Measurements from ENCODE around the gene DENND2A.
"Not testable (repeated sequence)": the region's sequence is repeated elsewhere in the genome, so short reads cannot be mapped to it uniquely, and the experiment has no call there.

Gene DENND2A

DNA sequence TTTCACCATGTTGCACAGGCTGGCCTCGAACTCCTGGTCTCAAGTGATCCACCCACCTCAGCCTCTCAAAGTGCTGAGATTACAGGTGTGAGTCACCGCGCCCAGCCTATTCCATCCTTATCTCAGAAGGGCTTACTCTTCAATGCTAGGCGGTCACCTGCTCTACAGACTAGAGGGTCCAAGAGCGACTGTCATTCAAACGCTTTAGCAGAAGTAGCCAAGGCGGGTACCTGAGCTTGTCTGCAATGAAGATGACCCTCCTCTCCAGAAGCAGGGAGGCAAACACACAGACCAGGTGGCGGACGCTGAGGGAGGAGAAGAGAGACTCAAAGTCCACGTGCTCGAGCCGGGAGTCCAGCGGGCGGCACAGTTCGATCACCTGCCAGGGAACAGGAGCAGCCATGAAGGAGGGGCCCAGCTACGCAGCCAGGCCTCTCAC is 96.2 kb downstream of the DENND2A start:
- no peak for DNase-seq (ENCODE audit: low read depth in 2 of 2)

DNA sequence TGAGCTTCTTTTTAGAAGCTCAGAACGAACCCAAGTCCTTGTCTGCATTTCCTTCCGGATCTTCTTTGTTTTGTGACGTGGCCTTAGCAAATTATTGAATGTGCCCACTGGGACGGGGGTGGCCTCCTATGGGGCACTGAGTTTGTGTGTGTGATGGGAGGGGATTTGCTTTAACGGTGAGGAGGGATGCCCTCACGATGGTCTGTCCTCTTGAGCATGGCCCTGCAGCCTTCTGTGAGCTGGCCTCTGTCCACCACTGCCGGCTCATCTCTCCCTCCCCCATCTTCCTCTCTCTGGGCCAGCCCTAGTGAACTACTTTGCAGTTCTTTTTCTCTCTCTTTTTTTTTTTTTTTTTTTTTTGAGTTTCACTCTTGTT is 98.4 kb downstream of the DENND2A start:
- DNase-seq (ENCODE audit: low read depth in 2 of 2): no peak

DNA sequence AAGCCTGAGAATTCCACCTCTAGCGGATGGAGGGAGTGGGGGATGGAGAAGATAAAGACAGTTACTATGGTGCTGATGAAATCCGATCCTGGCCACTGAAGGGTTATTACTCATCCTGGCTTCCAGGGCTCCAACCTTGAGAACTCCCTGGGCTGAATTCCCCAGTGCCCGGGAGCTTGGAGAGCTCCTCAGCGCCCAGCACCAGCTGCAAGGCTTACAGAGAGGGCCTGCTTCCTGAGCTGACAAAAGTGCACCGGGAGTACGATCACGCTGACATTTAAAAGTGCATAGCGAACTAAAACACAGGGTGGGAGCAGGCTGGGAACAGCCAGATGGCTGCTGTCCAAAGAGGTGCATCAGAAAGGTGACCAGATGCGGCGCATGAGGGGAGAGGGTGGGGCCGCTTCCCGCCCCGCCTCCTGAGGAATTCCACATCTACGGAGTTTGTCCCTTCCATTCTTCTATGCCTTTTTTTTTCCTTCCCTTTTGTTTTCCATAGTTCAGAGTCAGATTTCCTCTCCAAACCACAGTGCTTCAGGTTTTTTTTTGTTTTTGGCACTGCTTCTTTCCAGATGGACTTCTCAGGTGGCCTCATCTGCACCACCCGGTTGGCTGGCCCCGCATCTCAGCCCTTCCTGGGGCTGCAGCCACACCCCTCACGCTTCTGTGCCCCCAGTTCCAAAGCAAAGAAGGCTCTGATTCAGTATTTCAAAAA is 98.9 kb downstream of the DENND2A start:
- DNase-seq (ENCODE audit: low read depth in 2 of 2): no peak

DNA sequence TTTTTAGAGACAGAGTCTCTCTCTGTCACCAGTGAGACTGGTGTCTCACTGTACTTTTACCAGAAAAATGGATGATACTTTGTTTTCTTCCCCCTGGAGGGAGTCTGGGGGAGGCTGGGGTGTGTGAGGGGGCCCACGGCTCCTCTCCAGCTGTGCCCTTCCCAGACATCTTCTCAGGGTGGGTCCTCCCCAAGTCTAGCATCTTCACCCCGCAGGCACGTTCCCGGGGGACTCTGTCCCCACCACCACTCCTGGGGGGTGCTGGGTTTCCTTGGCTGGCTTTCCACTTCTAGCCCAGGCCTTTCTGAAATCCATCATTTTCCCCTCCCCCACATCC is 99.5 kb downstream of the DENND2A start:
- DNase-seq (ENCODE audit: low read depth in 2 of 2): no peak

DNA sequence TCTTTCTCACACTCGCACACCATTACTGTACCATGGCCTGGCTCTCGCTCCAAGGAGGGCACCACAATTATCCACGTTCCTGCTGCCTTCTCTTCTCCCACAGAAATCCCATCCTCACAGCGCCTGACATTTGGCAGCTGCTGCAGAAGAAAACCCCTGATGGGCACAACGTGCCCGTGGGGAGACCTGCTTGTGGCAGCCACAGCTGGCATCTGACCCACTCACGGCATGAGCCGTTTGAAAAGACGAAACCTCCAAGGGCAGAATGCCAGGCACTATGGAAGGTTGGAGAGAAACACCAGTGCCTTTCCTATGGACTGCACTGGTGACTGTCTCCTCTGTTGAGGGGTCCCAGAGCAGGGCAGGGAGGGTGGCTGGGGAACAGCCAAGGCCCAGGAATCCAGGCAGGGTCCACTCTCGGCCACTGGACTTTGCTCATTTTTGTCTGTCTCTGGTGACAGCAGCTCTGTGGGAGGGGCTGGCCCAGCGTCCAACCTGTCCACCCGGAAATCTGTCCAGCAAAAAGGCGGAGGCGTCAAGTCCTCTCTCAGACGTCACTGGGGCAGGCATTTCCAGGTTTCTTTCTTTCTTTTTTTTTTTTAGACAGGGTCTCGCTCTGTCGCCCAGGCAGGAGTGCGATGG is 100.4 kb downstream of the DENND2A start:
- no peak for DNase-seq (ENCODE audit: low read depth in 2 of 2)

DNA sequence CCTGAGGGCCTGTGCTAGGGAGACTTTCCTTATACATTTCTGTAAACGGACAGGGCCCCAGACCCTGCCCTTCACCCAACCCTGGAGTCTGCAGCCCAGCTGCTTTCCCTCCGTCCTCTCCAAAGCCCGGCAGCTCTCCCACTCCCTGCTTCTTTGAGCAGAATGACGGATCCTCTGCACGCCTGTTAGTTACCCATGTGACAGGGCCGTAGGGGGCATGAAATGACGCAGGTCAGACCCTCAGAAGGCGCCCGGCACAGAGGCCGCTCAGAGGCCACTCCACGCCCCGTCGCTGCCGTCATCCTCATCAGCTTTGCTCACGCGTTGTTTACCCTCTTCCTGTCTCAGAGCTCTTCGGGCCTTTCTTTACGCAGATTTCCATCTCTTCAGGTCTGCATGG is 101.2 kb downstream of the DENND2A start:
- no peak for DNase-seq (ENCODE audit: low read depth in 2 of 2)

DNA sequence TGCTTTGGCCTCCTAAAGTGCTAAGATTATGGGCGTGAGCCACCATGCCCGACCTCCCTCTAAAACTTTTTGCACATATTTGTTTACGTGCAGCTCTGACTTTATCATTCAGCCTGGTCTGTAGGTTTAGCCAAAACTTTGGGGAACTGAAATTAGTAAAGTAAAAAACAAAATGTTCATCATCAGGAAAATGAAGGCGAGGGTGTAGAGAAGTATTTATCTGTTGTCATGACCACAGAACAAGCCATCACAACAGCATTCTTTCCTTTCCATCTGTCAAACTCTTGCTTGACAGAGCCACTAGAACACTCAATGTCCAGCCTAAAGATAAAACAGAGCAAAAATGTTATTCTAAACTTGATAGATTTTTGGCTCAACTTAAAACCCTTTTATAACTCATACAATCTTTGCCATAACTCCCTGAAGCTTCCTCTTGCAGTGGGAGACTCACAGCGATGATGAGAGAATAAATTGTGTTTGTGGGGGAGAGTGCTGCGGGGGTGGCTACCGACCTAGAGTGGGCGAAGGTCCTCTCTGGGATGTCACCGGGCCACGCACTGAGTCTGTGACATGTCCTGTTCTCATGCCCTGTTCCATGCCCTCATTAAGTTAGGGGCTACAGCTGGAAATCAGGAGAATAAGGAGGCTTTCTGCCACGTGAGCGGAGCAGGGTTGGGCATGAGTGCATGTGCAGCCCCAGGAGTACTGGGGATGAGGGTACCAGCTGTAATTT is 102.7 kb downstream of the DENND2A start:
- no peak for DNase-seq (ENCODE audit: low read depth in 2 of 2)

DNA sequence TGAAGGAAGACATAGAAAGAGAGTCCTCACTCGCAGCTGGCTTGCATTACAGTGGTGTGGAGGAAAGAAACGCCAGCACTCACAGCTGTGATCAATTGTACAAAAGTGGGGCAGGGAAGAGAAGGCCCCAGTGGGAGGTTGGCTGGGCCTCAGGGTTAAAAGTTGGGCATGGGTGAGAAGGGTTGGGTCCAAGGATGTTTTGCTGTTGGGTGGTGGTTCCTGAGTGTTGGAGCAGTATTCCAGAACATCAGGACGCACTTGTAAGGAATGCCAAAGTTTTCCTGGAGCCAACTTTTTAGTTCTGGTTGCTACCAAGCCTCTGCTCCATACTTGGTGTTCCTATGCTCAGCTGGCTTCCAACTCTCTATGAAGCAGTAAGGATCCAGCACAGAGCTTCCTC is 105.9 kb downstream of the DENND2A start:
- DNase-seq (ENCODE audit: low read depth in 2 of 2): no peak

DNA sequence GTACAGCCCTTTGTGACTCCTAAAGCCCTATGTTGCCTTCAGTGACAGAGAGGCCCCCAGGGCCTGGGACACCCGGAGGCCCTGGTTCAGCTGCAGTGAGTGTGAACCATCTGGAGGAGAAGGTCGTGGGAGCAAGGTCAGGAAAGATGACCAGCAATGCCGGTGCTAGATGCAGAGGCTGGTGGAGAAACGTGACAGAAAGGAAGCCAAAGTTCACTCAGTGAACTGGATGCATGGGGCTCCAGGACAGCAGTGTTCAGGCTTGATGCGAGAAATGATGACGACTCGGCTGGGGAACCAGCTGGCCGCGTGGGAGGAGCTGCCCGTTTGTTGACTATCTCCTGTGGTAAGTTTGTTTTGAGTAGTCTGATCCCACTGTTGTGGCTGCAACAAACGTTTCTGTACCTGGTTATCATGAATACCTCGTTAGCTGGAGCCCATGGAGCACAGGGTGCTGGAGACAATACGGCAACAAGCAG is 107.2 kb downstream of the DENND2A start:
- no peak for DNase-seq (ENCODE audit: low read depth in 2 of 2)

DNA sequence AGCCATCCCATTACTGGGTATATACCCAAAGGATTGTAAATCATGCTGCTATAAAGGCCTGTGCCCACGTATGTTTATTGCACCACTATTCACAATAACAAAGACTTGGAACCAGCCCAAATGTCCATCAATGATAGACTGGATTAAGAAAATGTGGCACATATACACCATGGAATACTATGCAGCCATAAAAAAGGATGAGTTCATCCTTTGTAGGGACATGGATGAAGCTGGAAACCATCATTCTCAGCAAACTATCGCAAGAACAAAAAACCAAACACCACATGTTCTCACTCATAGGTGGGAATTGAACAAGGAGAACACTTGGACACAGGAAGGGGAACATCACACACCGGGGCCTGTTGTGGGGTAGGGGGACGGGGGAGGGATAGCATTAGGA is 111.2 kb downstream of the DENND2A start:
- DNase-seq (ENCODE audit: low read depth in 2 of 2): not testable (repeated sequence)

DNA sequence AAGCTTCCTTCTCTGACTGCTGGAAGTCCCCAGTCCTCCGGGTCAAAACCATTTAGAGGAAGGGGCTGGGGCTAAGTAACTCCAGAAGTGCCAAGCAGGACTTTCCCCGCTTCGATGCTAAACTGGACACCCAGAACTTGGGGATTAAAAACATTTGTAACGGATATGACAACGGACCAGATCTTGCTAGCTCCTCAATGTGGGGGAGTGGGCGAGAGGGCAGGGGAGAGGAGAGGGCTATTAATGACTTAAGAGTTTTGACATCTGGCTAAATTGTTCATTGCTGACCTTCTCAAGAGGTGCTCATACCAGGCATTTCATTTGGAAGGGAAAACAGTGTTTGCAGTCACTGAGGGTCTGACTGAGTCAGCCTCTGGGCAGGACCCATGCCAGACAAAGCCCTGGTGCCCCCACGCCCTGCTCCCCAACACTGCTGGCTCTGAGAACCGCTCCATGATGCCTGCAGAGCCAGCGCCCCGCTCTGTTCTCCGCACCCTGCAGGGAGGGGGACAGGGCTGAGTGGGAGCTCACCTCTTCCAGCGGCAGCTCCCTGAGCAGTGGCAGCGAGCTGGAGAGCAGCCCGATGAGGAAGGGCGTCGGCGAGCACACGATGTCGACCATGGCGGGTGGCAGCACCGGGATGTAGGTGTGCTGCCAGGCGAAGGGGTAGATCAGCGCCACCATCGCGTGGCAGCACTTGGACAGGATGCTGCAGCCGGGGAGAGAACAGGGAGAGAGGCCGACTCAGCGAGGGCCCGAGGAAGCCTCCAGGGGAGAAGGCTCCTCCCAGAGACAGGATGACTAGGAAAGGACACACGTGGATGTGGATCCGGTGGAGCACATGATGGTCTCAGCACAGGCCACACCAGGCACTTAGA is 113.6 kb downstream of the DENND2A start:
- DNase-seq (ENCODE audit: low read depth in 2 of 2): no peak

DNA sequence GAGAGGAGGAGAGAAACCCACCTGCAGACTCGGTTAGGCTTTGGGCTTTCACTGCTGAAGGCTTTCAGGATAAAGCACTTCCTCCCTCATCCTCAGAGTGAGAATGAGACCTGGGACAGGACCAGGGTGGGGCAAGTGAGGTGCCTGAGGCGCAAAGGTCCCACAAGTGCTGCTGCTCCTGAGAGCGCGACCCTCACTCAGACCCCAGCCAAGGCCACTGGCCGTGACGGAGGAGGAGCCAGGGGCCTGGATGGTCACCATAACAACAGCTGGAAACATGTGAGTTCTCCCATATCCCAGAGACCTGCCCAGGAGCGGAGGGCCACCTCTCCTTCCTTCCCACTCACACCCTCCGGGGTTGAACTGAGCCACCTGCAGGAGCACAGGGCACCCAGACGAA is 114.4 kb downstream of the DENND2A start:
- DNase-seq (ENCODE audit: low read depth in 2 of 2): no peak

DNA sequence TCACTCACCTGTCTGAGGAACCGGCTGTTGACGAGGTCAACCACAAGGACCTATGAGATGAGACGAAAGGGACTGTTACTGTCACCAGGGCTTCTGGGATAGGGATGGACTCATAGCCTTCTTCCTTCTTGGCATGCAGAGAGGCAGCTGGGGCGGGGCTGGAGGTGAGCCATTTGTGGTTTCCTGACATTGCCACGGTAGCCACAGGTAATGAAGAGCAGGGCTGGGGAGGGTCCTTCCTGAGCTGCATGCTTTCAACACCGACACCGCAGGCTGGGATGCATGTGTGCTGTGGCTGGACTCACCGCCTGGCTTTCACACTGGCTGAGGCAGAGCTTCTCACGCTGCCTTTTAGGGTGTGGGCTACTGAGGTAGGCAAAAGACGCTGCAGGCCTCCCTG is 114.9 kb downstream of the DENND2A start:
- peak; percentile 4 to 21 for DNase-seq (ENCODE audit: low read depth in 2 of 2)

DNA sequence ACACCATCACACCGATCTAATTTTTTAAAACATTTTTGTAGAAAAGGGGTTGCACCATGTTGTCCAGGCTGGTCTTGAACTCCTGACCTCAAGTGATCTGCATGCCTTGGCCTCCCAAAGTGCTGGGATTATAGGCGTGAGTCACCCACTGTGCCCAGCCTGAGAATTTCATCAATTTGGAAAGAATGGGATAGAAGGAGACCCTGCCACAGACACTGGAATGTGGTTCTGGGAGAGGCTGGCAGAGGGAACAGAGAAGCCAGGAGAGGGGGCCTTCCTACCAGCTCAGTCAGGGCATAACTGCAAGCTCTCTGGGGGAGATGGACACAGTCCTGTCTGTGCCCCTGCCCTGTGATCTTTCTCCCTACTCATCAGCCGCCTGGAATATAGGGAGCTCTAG is 119.2 kb downstream of the DENND2A start:
- no peak for DNase-seq (ENCODE audit: low read depth in 2 of 2)

DNA sequence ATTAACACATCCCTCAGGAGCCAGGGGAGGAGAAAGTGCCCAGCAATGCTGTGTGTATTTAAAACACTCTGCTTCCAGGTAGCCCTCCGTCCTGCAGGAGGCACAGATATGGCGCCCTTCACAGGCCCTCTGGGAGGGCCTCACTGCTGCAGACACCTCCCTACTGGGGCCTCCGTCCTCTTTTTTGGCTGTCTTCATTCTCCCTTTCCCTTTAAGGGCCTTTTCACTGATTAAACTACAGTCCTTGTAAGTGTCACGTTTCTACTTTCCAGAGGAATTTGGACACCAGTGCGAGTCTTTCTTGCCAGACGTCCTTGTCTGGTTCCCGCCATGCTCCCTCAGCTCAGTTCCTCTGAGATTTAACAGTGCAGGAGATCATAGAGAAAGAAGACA is 121.6 kb downstream of the DENND2A start:
- no peak for DNase-seq (ENCODE audit: low read depth in 2 of 2)

DNA sequence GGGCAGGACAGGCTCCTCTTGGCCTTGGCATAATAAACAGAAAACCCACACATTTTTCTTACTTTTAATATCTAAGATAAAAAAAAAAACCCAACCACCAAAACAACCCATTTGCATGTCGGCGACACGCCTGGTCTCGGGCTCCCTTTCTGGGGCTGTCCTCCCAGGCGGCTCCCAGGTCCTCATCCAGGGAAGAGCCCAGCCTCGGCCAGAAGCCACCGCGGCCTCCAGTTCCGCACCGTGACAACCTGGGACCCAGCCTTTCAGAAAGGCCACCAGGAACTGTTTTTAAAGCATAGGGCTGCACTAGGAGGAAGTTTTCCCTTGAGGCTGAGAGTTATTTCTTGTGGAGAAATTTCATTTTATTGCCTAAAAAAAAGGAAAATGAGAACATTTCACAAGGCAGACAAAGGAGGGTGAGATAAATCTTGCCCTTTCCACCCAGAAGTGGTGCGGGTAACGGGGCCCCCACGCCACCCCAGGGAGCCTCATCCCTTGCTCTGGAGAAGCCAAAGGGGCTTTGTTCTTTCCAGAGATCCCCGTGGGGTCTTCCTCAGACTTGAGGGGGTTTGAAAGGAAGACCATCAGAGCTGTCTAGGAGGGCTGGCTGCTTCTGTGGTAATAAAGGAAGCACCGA is 122.1 kb downstream of the DENND2A start:
- DNase-seq (ENCODE audit: low read depth in 2 of 2): no peak

DNA sequence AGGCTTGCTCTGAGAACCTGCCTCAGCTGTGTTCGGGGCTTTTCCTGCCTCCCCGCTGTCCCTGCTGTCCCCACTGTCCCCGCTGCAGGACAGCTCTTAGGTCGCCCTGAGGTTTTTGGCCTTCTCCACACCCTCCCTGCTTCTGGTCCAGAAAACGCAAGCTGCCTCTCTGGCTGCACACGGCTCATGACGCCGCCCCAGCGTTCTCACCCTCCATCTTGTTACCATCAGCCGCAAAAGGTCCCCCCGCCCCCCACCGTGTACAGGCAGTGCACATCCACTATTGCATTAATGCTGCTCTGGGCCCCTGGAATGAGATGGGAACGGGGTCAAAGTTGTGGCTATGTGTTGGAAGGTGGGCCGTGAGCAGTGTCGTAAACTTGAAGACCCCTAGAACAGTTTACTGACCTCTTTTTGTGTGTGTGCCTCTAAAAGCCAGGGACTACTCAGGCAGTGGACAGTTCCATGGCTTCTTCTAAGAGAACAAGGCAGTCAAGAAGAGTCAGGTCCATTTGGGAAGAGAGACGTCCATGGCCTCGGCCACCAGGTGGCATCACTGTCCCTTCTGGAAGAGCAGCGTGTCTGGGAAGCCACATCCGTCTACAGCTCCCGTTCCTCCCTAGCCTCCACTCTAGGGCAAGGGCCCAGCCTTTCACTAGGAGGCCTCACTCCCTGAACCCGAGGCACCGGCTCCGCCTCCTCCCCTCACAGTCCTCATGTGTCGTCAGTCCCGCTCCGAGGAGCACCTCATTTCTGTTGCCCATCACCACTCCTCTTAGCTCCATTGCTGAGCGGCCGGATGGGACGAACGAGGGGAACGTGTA is 122.9 kb downstream of the DENND2A start:
- peak; percentile 55 to 61 for DNase-seq (ENCODE audit: low read depth in 2 of 2)

DNA sequence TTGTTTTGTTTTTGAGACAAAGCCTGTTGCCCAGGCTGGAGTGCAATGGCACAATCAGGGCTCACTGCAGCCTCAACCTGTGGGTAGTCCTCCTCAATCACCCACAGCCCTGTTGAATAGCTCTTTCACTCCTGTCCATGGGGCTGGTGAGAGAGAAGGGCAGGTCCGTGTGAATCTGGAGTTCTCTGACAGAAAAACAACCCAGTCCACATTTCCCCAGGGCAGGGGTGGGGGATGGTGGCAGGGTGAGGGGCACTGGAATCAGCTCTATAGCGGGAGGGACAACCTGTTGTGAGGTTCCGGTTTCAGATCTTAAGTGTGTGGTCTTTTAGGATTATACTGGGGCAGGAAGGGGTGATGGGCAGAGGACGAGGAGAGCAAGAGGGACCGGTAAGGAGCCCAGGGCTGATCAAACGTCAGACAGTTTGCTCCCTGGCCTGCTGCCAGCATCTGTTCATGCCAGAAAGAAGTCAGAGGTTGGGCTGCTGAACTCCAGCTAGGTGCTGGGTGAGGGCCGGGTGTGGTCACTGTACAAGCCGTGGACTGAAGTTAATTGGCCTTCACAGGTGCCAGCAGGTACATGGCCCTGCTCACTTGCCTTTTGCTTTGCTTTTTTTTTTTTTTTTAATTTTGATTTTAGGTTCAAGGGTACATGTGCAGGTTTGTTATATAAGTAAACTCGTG is 128.2 kb downstream of the DENND2A start:
- no peak for DNase-seq (ENCODE audit: low read depth in 2 of 2)

DNA sequence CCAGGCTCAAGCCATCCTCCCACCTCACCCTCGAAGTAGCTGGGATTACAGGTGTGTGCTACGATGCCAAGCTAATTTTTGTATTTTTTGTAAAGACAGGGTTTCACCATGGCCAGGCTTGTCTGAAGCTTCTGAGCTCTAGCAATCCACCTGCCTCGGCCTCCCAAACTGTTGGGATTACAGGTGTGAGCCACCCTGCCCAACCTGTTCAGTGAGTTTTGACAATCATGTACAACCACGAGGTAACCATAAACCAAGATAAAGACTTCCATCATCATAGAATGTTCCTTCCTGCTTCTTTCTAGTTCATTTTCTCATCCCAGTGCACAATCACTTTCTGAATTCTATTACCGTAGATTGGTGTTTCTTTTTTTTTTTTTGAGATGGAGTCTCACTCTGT is 130.8 kb downstream of the DENND2A start:
- DNase-seq (ENCODE audit: low read depth in 2 of 2): no peak

DNA sequence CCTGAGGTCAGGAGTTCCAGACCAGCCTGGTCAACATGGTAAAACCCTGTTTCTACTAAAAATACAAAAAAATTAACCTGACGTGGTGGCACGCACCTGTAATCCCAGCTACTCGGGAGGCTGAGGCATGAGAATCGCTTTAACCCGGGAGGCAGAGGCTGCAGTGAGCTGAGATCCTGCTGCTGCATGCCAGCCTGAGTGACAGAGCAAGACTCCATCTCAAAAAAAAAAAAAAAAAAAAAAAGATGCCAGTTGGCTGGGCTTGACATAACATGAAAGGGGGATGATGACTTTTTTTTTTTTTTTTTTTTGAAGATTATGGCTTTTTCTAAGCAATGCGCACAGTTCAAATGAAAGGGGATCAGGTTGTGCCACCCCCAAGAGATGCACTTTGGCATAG is 133.1 kb downstream of the DENND2A start:
- not testable (repeated sequence) for DNase-seq (ENCODE audit: low read depth in 2 of 2)

Measured in stimulated activated CD8-positive, alpha-beta memory T cell treated with anti-CD3 and anti-CD28 coated beads, Interleukin-2, amount 100 ng/mL, for 48 hours (primary cell).